ENCODE data around the gene ALAD. TPM values are rescaled to one million over a fixed set of nuclear protein-coding genes. Genes with fewer than 3 reads are reported as not detected.
"Not testable (repeated sequence)": the region's sequence is repeated elsewhere in the genome, so short reads cannot be mapped to it uniquely, and the experiment has no call there.

The ALAD gene
- 12.7 TPM for total RNA-seq
- polyA plus RNA-seq, result 29.9 TPM
- long read RNA-seq, donor 1, result 0 reads
- long read RNA-seq, donor 2, result 0 reads
- long read RNA-seq, donor 3, transcript ALAD-201 (12 exons, 3,173 nt), result major isoform, 6 of 25 reads
- long read RNA-seq, donor 3, partial matches to known transcripts, result 18 of 25 reads
- long read RNA-seq, donor 3, other reads (novel, unspliced or antisense), result 0 of 25 reads
- long read RNA-seq, donor 4, partial matches to known transcripts, result 0 of 3 reads
- long read RNA-seq, donor 4, other reads (novel, unspliced or antisense), result 0 of 3 reads
- long read RNA-seq, donor 5, transcript ALAD-201 (12 exons, 3,173 nt), result major isoform, 7 of 7 reads
- long read RNA-seq, donor 5, partial matches to known transcripts, result 0 of 7 reads
- long read RNA-seq, donor 5, other reads (novel, unspliced or antisense), result 0 of 7 reads
- long read RNA-seq, donor 6, transcript ALAD-201 (12 exons, 3,173 nt), result major isoform, 6 of 7 reads
- long read RNA-seq, donor 6, partial matches to known transcripts, result 0 of 7 reads
- long read RNA-seq, donor 6, other reads (novel, unspliced or antisense), result 0 of 7 reads
- long read RNA-seq, donor 7, partial matches to known transcripts, result 0 of 3 reads
- long read RNA-seq, donor 7, other reads (novel, unspliced or antisense), result 0 of 3 reads
- long read RNA-seq, donor 8, partial matches to known transcripts, result 0 of 1 reads
- long read RNA-seq, donor 8, other reads (novel, unspliced or antisense), result 0 of 1 reads
- long read RNA-seq, donor 9, partial matches to known transcripts, result 0 of 4 reads
- long read RNA-seq, donor 9, other reads (novel, unspliced or antisense), result 0 of 4 reads
- long read RNA-seq, donor 10, transcript ALAD-201 (12 exons, 3,173 nt), result major isoform, 5 of 5 reads
- long read RNA-seq, donor 10, partial matches to known transcripts, result 0 of 5 reads
- long read RNA-seq, donor 10, other reads (novel, unspliced or antisense), result 0 of 5 reads

DNA sequence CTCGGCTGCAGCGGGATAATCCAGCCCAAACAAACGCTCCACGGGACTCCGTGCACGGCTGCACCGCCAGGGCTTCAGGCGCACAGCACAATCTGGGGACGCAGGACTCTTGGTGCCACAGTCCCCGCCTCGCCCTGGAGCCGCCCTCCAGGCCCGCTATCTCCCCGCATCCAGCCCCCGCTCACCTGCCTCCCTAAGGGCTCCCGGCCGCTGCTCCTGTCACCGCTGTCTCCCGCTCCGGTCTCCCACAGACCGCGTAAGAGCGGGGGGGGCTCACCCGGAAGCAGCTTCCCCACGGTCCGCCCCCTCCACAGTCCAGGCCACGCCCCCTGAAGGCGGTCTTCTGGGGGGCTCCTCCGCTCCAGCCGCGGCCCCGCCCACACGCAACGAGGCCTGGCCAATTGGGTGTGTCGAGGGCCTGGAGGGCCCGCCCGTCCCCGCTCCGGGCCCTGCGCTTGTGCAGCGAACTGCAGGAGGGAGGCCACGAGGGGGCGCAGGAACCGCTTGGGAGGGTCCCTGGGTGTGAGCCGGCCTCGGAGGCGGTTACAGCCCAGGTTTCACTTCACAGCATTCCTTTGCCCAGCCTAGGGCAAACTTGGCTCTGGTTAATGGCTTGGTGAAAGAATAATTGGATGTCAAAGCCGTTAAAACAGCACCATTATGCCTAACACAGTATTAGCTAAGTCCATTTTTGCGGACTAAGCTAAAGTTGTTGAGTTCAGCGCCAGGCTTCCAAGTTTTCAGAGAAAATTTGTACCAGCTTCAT is at the start of gene ALAD:
Gene ALAD (minus strand): TSS at position 258 of the 766 bp plus-strand sequence. CDS start 7,725 bp downstream, outside the sequence.
- Histone ChIP-seq H3K36me3 (ENCODE audit: control insufficient read depth in 2 of 2, insufficient read depth in 2 of 2, low read length in 1 of 2) (peaks cover 0 to 6% of the 10 kb centered on the region in 2 donors), H3K4me3 (ENCODE audit: low read length in 2 of 2) (peak within 1 kb of the TSS; percentile 71 to 95), H3K27ac (ENCODE audit: low read depth in 1 of 2, low read length in 1 of 2) (peak within 1 kb of the TSS; percentile 36 to 76), H3K27me3 (ENCODE audit: control insufficient read depth in 2 of 2, insufficient read depth in 1 of 2, low read length in 1 of 2) (no peaks in the 10 kb centered on the region), H3K4me1 (ENCODE audit: control insufficient read depth in 2 of 2, insufficient read depth in 2 of 2, low read length in 2 of 2) (peaks cover 16 to 21% of the 10 kb centered on the region in 2 donors), H3K9me3 (ENCODE audit: control insufficient read depth in 2 of 2, insufficient read depth in 1 of 2, low read length in 1 of 2) (no peaks in the 10 kb centered on the region)
- DNase-seq (ENCODE audit: low read depth in 6 of 9, low spot score in 9 of 9), result peak; percentile 85 to 99 (median 98)
- WGBS, result 3% methylated on average over 50 of the region's 50 CpGs

DNA sequence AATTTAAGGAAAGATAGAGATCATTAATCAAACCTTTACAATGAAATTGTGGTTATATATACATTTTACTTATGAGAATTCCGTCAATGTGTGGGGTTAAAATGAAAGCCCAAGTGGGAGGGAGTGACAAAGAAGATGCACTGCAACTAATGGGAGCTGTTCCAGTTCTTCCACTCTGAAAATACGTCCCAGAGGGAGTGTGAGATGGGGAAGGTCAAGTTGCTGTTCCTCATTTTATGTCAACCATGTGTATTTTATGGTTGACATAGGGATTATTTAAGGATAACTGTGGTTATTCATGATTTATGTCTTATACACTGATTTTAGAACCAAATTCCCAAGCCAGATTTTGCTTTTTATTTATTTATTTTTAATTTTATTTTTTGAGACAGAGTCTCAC is 48.3 kb upstream of the ALAD start:
- H3K27ac ChIP-seq (ENCODE audit: low read depth in 1 of 2, low read length in 1 of 2), result no peak overlapping the region
- no peak for DNase-seq (ENCODE audit: low read depth in 6 of 9, low spot score in 9 of 9)
- no peaks in the 10 kb centered on the region for H3K9me3 ChIP-seq (ENCODE audit: control insufficient read depth in 2 of 2, insufficient read depth in 1 of 2, low read length in 1 of 2)
- no peak overlapping the region for H3K4me3 ChIP-seq (ENCODE audit: low read length in 2 of 2)
- no peaks in the 10 kb centered on the region for H3K36me3 ChIP-seq (ENCODE audit: control insufficient read depth in 2 of 2, insufficient read depth in 2 of 2, low read length in 1 of 2)
- no peaks in the 10 kb centered on the region for H3K4me1 ChIP-seq (ENCODE audit: control insufficient read depth in 2 of 2, insufficient read depth in 2 of 2, low read length in 2 of 2)
- H3K27me3 ChIP-seq (ENCODE audit: control insufficient read depth in 2 of 2, insufficient read depth in 1 of 2, low read length in 1 of 2), result no peaks in the 10 kb centered on the region
- 97% methylated on average over 2 of the region's 2 CpGs for WGBS

DNA sequence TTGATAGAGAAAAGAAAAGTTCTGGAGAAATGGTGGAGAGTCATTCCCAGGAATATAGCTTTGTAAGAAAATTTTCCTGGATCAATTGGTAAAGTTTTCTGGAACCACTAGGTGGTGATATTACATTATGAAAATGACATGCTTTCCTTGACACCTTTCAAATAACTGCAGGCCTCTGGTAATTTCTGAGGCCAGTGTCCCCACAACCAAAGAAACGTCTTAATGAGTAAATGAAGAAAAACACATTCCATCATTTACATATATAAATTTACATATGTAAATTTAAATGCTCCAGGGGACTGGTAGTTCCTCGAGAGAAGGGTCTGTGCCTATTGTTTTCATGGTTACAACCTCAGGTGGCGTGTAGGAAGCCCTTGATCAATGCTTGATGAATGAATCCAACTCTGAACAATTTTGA is 45.2 kb upstream of the ALAD start:
- Histone ChIP-seq H3K9me3 (ENCODE audit: control insufficient read depth in 2 of 2, insufficient read depth in 1 of 2, low read length in 1 of 2) (no peaks in the 10 kb centered on the region), H3K4me1 (ENCODE audit: control insufficient read depth in 2 of 2, insufficient read depth in 2 of 2, low read length in 2 of 2) (no peaks in the 10 kb centered on the region), H3K4me3 (ENCODE audit: low read length in 2 of 2) (no peak overlapping the region), H3K27me3 (ENCODE audit: control insufficient read depth in 2 of 2, insufficient read depth in 1 of 2, low read length in 1 of 2) (no peaks in the 10 kb centered on the region), H3K27ac (ENCODE audit: low read depth in 1 of 2, low read length in 1 of 2) (no peak overlapping the region), H3K36me3 (ENCODE audit: control insufficient read depth in 2 of 2, insufficient read depth in 2 of 2, low read length in 1 of 2) (no peaks in the 10 kb centered on the region)
- 66% methylated on average over 3 of the region's 3 CpGs for WGBS
- DNase-seq (ENCODE audit: low read depth in 6 of 9, low spot score in 9 of 9), result peak in 4 of 9 donors; percentile 18 to 61 (median 20)

DNA sequence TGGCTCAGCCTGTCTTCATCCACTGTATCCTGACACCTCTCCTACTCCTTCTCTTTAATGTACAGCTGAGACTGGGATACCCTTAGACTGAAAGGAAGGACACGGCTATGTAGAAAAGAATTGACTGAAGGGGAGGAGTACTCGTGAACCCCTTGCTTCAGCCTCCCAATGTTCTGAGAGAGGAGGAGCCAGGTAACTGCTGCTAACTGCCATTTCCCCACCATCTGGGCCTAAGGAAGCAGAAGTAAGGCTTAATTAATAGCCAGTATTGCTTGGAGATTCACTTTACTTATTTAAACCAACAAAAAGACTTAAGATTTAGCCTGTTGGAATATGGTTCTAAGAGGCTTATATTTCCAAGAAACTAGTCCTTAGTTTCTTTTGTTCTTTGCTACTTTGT is 43.7 kb upstream of the ALAD start:
- no peak for DNase-seq (ENCODE audit: low read depth in 6 of 9, low spot score in 9 of 9)
- H3K4me3 ChIP-seq (ENCODE audit: low read length in 2 of 2), result no peak overlapping the region
- no peak overlapping the region for H3K27ac ChIP-seq (ENCODE audit: low read depth in 1 of 2, low read length in 1 of 2)
- H3K4me1 ChIP-seq (ENCODE audit: control insufficient read depth in 2 of 2, insufficient read depth in 2 of 2, low read length in 2 of 2), result no peaks in the 10 kb centered on the region
- 32% methylated on average over 2 of the region's 2 CpGs for WGBS
- H3K9me3 ChIP-seq (ENCODE audit: control insufficient read depth in 2 of 2, insufficient read depth in 1 of 2, low read length in 1 of 2), result no peaks in the 10 kb centered on the region
- H3K27me3 ChIP-seq (ENCODE audit: control insufficient read depth in 2 of 2, insufficient read depth in 1 of 2, low read length in 1 of 2), result no peaks in the 10 kb centered on the region
- no peaks in the 10 kb centered on the region for H3K36me3 ChIP-seq (ENCODE audit: control insufficient read depth in 2 of 2, insufficient read depth in 2 of 2, low read length in 1 of 2)

DNA sequence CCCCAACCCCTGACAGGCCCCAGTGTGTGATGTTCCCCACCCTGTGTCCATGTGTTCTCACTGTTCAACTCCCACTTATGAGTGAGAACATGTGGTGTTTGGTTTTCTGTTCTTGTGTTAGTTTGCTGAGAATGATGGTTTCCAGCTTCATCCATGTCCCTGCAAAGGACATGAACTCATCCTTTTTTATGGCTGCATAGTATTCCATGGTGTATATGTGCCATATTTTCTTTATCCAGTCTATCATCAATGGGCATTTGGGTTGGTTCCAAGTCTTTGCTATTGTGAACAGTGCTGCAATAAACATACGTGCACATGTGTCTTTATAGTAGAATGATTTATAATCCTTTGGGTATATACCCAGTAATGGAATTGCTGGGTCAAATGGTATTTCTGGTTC is 36.6 kb upstream of the ALAD start:
- not testable (repeated sequence) for H3K4me3 ChIP-seq (ENCODE audit: low read length in 2 of 2); H3K36me3 ChIP-seq (ENCODE audit: control insufficient read depth in 2 of 2, insufficient read depth in 2 of 2, low read length in 1 of 2); H3K9me3 ChIP-seq (ENCODE audit: control insufficient read depth in 2 of 2, insufficient read depth in 1 of 2, low read length in 1 of 2); H3K27ac ChIP-seq (ENCODE audit: low read depth in 1 of 2, low read length in 1 of 2); H3K4me1 ChIP-seq (ENCODE audit: control insufficient read depth in 2 of 2, insufficient read depth in 2 of 2, low read length in 2 of 2); H3K27me3 ChIP-seq (ENCODE audit: control insufficient read depth in 2 of 2, insufficient read depth in 1 of 2, low read length in 1 of 2); DNase-seq (ENCODE audit: low read depth in 6 of 9, low spot score in 9 of 9)
- WGBS, result 98% methylated on average over 1 of the region's 1 CpG

DNA sequence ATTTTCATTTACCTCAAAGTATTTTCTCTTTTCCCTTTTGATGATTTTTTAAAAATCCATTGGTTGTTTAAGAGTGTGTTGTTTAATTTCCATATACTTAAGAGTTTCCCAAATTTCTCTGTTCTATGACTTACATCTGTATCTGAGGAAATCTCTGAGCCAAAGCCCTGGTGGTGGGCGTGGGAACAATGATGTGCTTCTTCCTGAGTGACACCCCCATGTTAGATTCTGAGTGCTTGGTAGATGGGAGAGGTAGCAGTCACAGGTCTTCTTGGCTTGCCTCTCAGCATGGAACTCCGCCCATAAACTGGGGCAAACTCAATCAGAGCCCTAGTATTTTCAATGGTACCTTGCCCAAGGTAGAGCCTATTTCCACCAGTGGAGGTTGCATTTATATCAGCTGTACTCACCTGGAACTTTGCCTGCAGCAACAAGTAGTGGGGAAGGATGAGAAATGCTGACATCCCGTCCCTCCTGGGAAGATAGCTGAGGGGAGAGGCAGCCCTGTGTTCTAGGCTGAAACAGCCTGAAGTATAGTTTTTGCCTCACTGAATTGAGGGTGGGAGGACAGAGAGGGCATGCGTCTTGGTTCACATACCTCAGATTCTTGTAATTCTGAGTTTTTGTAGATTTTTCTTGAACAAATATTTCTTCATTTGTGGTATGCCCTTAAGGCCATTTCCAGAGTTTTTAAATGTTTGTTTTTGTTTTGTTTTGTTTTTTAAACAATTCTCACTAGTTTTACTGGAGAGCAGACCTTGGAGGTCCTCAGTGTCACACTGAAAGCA is 35.8 kb upstream of the ALAD start:
- DNase-seq (ENCODE audit: low read depth in 6 of 9, low spot score in 9 of 9), result no peak
- Histone ChIP-seq H3K27me3 (ENCODE audit: control insufficient read depth in 2 of 2, insufficient read depth in 1 of 2, low read length in 1 of 2) (no peaks in the 10 kb centered on the region), H3K4me3 (ENCODE audit: low read length in 2 of 2) (no peak overlapping the region), H3K27ac (ENCODE audit: low read depth in 1 of 2, low read length in 1 of 2) (no peak overlapping the region), H3K9me3 (ENCODE audit: control insufficient read depth in 2 of 2, insufficient read depth in 1 of 2, low read length in 1 of 2) (no peaks in the 10 kb centered on the region), H3K36me3 (ENCODE audit: control insufficient read depth in 2 of 2, insufficient read depth in 2 of 2, low read length in 1 of 2) (no peaks in the 10 kb centered on the region), H3K4me1 (ENCODE audit: control insufficient read depth in 2 of 2, insufficient read depth in 2 of 2, low read length in 2 of 2) (no peaks in the 10 kb centered on the region)
- WGBS, result 94% methylated on average over 4 of the region's 4 CpGs

DNA sequence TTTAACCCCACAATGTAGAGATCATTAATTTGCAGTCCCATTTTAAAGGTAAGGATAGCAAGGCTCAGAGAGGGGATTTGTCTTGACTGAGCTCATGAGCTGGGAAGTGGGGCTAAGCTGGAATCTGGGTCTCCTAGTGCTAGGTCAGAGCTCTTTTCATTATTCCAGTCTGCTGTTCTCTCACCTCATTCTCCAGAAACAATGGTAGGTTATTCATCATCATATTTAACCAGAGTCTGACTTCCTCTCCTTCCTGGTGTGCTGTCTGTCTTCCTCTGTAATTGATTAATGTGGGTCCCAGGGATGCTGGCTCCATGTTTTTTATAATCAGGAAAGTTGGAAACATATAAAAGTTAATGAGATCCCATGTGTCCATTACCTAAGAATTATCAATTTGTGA is 30.1 kb upstream of the ALAD start:
- no peak for DNase-seq (ENCODE audit: low read depth in 6 of 9, low spot score in 9 of 9)
- Histone ChIP-seq H3K4me3 (ENCODE audit: low read length in 2 of 2) (no peak overlapping the region), H3K4me1 (ENCODE audit: control insufficient read depth in 2 of 2, insufficient read depth in 2 of 2, low read length in 2 of 2) (no peaks in the 10 kb centered on the region), H3K36me3 (ENCODE audit: control insufficient read depth in 2 of 2, insufficient read depth in 2 of 2, low read length in 1 of 2) (no peaks in the 10 kb centered on the region), H3K27me3 (ENCODE audit: control insufficient read depth in 2 of 2, insufficient read depth in 1 of 2, low read length in 1 of 2) (no peaks in the 10 kb centered on the region), H3K27ac (ENCODE audit: low read depth in 1 of 2, low read length in 1 of 2) (no peak overlapping the region), H3K9me3 (ENCODE audit: control insufficient read depth in 2 of 2, insufficient read depth in 1 of 2, low read length in 1 of 2) (no peaks in the 10 kb centered on the region)

DNA sequence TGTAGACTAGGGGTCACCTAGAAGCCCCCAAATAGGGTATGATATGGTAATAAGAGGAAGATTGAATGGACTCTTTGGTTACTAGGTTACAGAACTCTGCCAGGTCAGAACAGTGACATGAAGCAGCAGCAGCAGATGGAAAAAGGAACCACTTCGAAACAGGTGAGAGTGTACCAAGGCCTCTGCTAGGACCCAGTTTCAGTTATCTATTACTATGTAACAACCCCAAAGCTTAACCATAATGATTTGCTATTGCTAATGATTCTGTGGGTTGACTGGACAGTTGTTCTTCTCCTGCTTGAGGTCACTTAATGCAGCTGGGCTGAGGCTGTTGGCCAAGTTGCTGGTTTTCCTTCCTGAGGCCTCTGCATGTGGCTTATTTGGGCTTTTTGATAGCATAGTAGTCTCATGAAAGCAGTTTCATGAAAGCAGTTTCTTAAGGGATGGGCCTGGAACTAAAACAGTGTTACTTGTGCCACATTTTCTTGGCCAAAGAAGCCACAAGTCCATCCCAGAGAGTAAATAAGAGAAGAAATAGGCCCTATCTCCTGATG is 27.1 kb upstream of the ALAD start:
- Histone ChIP-seq H3K36me3 (ENCODE audit: control insufficient read depth in 2 of 2, insufficient read depth in 2 of 2, low read length in 1 of 2) (no peaks in the 10 kb centered on the region), H3K9me3 (ENCODE audit: control insufficient read depth in 2 of 2, insufficient read depth in 1 of 2, low read length in 1 of 2) (no peaks in the 10 kb centered on the region), H3K4me1 (ENCODE audit: control insufficient read depth in 2 of 2, insufficient read depth in 2 of 2, low read length in 2 of 2) (no peaks in the 10 kb centered on the region), H3K27ac (ENCODE audit: low read depth in 1 of 2, low read length in 1 of 2) (no peak overlapping the region), H3K4me3 (ENCODE audit: low read length in 2 of 2) (no peak overlapping the region), H3K27me3 (ENCODE audit: control insufficient read depth in 2 of 2, insufficient read depth in 1 of 2, low read length in 1 of 2) (no peaks in the 10 kb centered on the region)
- no peak for DNase-seq (ENCODE audit: low read depth in 6 of 9, low spot score in 9 of 9)
- 87% methylated on average over 1 of the region's 1 CpG for WGBS
